OCI-LY1 (cell line): ENCODE data around the gene BLACAT1.

ENCODE experiments used
- H2AFZ ChIP-seq: fragments of 200-600 bp; sonication (generic), shearing (Covaris generic); 2 replicates; pipeline ENCODE4 v1.6.0; 2014; ENCODE audit warnings: antibody characterized with exemption, mild to moderate bottlenecking, low read length
- H3F3A ChIP-seq: fragments of 200-600 bp; sonication (generic), shearing (Covaris generic); 2 replicates; pipeline ENCODE4 v1.6.0; 2014; ENCODE audit warnings: mild to moderate bottlenecking, antibody characterized with exemption, low read length, moderate library complexity; ENCODE audit not compliant: insufficient read depth
- H3K27ac ChIP-seq: fragments of 200-600 bp; sonication (generic); 2 replicates; pipeline ENCODE4 v1.5.1; 2014; ENCODE audit warnings: low read length, mixed run types, mild to moderate bottlenecking, low read depth; ENCODE audit not compliant: poor library complexity, severe bottlenecking
- H3K27me3 ChIP-seq: fragments of 200-600 bp; sonication (generic); 2 replicates; pipeline ENCODE4 v1.6.0; 2014; ENCODE audit warnings: antibody characterized with exemption, mild to moderate bottlenecking, low read length, moderate library complexity; ENCODE audit not compliant: insufficient read depth
- H3K36me3 ChIP-seq: fragments of 200-600 bp; sonication (generic); 2 replicates; pipeline ENCODE4 v1.6.1; 2014; ENCODE audit warnings: mild to moderate bottlenecking, antibody characterized with exemption, low read length, moderate library complexity, mixed read lengths; ENCODE audit not compliant: insufficient read depth
- H3K4me1 ChIP-seq: fragments of 200-600 bp; sonication (generic); 2 replicates; pipeline ENCODE4 v1.5.1; 2014; ENCODE audit warnings: mild to moderate bottlenecking, low read length, moderate library complexity; ENCODE audit not compliant: insufficient read depth, severe bottlenecking
- H3K4me2 ChIP-seq: fragments of 200-600 bp; sonication (generic), shearing (Covaris generic); 2 replicates; pipeline ENCODE4 v1.6.1; 2014; ENCODE audit warnings: low read length
- H3K4me3 ChIP-seq: fragments of 200-600 bp; sonication (generic); 2 replicates; pipeline ENCODE4 v1.5.1; 2014; ENCODE audit warnings: low read length, low read depth, mild to moderate bottlenecking, mixed read lengths; ENCODE audit not compliant: poor library complexity, severe bottlenecking
- H3K79me2 ChIP-seq: fragments of 200-600 bp; shearing (Covaris generic); 2 replicates; pipeline ENCODE4 v1.6.1; 2016; ENCODE audit warnings: mixed run types, low read length, mixed read lengths; ENCODE audit not compliant: insufficient read depth
- H3K9ac ChIP-seq: fragments of 200-600 bp; sonication (generic), shearing (Covaris generic); 2 replicates; pipeline ENCODE4 v1.6.1; 2014; ENCODE audit warnings: mild to moderate bottlenecking, low read length, mixed read lengths
- H3K9me2 ChIP-seq: fragments of 200-600 bp; sonication (generic), shearing (Covaris generic); 2 replicates; pipeline ENCODE4 v1.6.1; 2014; ENCODE audit warnings: low read depth, mild to moderate bottlenecking, low read length, mixed read lengths
- H3K9me3 ChIP-seq: fragments of 200-600 bp; shearing (Covaris generic); 2 replicates; pipeline ENCODE4 v1.6.1; 2014; ENCODE audit warnings: low read length, mixed read lengths
- H4K20me1 ChIP-seq: fragments of 200-600 bp; sonication (generic), shearing (Covaris generic); 2 replicates; pipeline ENCODE4 v1.6.0; 2016; ENCODE audit warnings: mild to moderate bottlenecking, low read length; ENCODE audit not compliant: insufficient read depth
- CTCF ChIP-seq: fragments of 200-600 bp; sonication (generic), shearing (Covaris generic); IDR thresholded peaks from 2 replicates; pipeline ENCODE4 v1.5.1; 2017; ENCODE audit warnings: mild to moderate bottlenecking, antibody characterized with exemption, low read length, moderate library complexity, mixed read lengths
- EZH2 ChIP-seq: fragments of 200-600 bp; sonication (generic), shearing (Covaris generic); IDR thresholded peaks from 2 replicates; pipeline ENCODE4 v1.8.0; 2017; ENCODE audit warnings: borderline replicate concordance, mixed run types, mild to moderate bottlenecking, antibody characterized with exemption, low read length, moderate library complexity, mixed read lengths

BLACAT1 gene

GRCh38 chr1:205455581-205456382, at the start of gene BLACAT1:
BLACAT1 (minus strand) TSS chr1:205456045.
- Histone ChIP-seq H3K27ac (no peak within 1 kb of the TSS), H3K9me3 (no peaks in the 10 kb centered on the region), H2AFZ (no peak within 1 kb of the TSS), H3K9ac (no peak within 1 kb of the TSS), H3F3A (no peaks in the 10 kb centered on the region), H3K79me2 (no peaks in the 10 kb centered on the region), H3K9me2 (no peaks in the 10 kb centered on the region), H3K4me1 (no peaks in the 10 kb centered on the region), H3K27me3 (no peaks in the 10 kb centered on the region), H4K20me1 (no peaks in the 10 kb centered on the region), H3K4me3 (no peak within 1 kb of the TSS), H3K4me2 (no peak within 1 kb of the TSS), H3K36me3 (no peaks in the 10 kb centered on the region)
- no peak for TF ChIP-seq CTCF
- TF ChIP-seq EZH2: no peak

GRCh38 chr1:205505076-205505729, 49.4 kb upstream of the BLACAT1 start:
- no peaks in the 10 kb centered on the region for H4K20me1 ChIP-seq
- TF ChIP-seq CTCF (no peak), EZH2 (no peak)

GRCh38 chr1:205504311-205505075, 48.6 kb upstream of the BLACAT1 start, which contains the start of gene CDK18:
CDK18 (plus strand) TSS chr1:205504669; CDS start chr1:205523168, 18,499 bp downstream.
- Histone ChIP-seq H3K4me1 (peaks cover 10% of the 10 kb centered on the region), H3K36me3 (no peaks in the 10 kb centered on the region), H3K9ac (peak within 1 kb of the TSS; percentile 60), H2AFZ (no peak within 1 kb of the TSS), H4K20me1 (no peaks in the 10 kb centered on the region), H3K4me3 (peak within 1 kb of the TSS; percentile 63), H3F3A (no peaks in the 10 kb centered on the region), H3K9me2 (no peaks in the 10 kb centered on the region), H3K9me3 (no peaks in the 10 kb centered on the region), H3K27me3 (peaks cover 2% of the 10 kb centered on the region; the same call in 1 of the 2 replicates), H3K4me2 (peak within 1 kb of the TSS; percentile 79), H3K79me2 (no peaks in the 10 kb centered on the region), H3K27ac (no peak within 1 kb of the TSS)
- TF ChIP-seq CTCF (no peak), EZH2 (no peak)

More at GRCh38 chr1:205505076-205505729, 49.4 kb upstream of the BLACAT1 start:
- no peaks in the 10 kb centered on the region for H3K9me2 ChIP-seq
- H2AFZ ChIP-seq: no peak overlapping the region
- H3K36me3 ChIP-seq: no peaks in the 10 kb centered on the region
- H3K4me3 ChIP-seq: peak overlapping the region; percentile 63
- no peaks in the 10 kb centered on the region for H3F3A ChIP-seq
- peak overlapping the region; percentile 60 for H3K9ac ChIP-seq
- no peaks in the 10 kb centered on the region for H3K9me3 ChIP-seq
- H3K27ac ChIP-seq: no peak overlapping the region
- peaks cover 2% of the 10 kb centered on the region; the same call in 1 of the 2 replicates for H3K27me3 ChIP-seq
- no peaks in the 10 kb centered on the region for H3K79me2 ChIP-seq
- peaks cover 10% of the 10 kb centered on the region for H3K4me1 ChIP-seq
- peak overlapping the region; percentile 79 for H3K4me2 ChIP-seq
